CD4-positive, alpha-beta T cell treated with Interleukin-15 for 1 hour (primary cell): ENCODE results near the gene HDDC2.

Experiments
- DNase-seq: peaks from one replicate; pipeline ENCODE4 v3.0.0-alpha.2; 2020

The HDDC2 gene

GRCh38 chr6:125231574-125232343, 70.0 kb downstream of the HDDC2 start:
- no peak for DNase-seq

GRCh38 chr6:125231133-125231532, 70.6 kb downstream of the HDDC2 start:
- no peak for DNase-seq

- DNase-seq, result no peak
Observed at GRCh38 chr6:125230674-125231073, 71.1 kb downstream of the HDDC2 start.

- no peak for DNase-seq
Observed at GRCh38 chr6:125228981-125229479, 72.7 kb downstream of the HDDC2 start.

- no peak for DNase-seq
Observed at GRCh38 chr6:125227244-125227643, 74.5 kb downstream of the HDDC2 start.
